ENCODE measurements around the gene TLR5. TPM values are rescaled to one million over a fixed set of nuclear protein-coding genes. Genes with fewer than 3 reads are reported as not detected.
"Not testable (repeated sequence)": the region's sequence is repeated elsewhere in the genome, so short reads cannot be mapped to it uniquely, and the experiment has no call there.

Gene TLR5
- total and polyA plus RNA-seq, 2 of the 4 experiments (the other 2 are of a cell fraction): 0.09 to 0.18 TPM

DNA sequence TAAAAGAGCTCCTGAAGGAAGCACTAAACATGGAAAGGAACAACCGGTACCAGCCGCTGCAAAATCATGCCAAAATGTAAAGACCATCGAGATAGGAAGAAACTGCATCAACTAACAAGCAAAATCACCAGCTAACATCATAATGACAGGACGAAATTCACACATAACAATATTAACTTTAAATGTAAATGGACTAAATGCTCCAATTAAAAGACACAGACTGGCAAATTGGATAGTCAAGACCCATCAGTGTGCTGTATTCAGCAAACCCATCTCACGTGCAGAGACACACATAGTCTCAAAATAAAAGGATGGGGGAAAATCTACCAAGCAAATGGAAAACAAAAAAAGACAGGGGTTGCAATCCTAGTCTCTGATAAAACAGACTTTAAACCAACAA, 26.4 kb upstream of the TLR5 start:
- H3K9me3 ChIP-seq (ENCODE audit: control insufficient read depth, insufficient read depth, low read length); H4K8ac ChIP-seq (ENCODE audit: low read depth in 2 of 2, low read length in 2 of 2); H3K14ac ChIP-seq (replicated peaks; ENCODE audit: low read depth, low read length); in situ Hi-C loops (cut with MboI; ENCODE audit: low sequenced_read_pairs); H3K4me1 ChIP-seq (ENCODE audit: control insufficient read depth, insufficient read depth, low read length); H3K18ac ChIP-seq (ENCODE audit: low read depth, low read length); H3K23ac ChIP-seq (ENCODE audit: low read depth, low read length); POLR2A ChIA-PET (ENCODE audit: unreplicated experiment); ATAC-seq (ENCODE audit: low read depth); H2AK9ac ChIP-seq (replicated peaks; ENCODE audit: low read depth, low read length, poor library complexity); H3K36me3 ChIP-seq (ENCODE audit: control insufficient read depth, insufficient read depth, low read length); H3K4me2 ChIP-seq (ENCODE audit: low read depth, low read length); H4K5ac ChIP-seq (ENCODE audit: low read depth, low read length); H2BK15ac ChIP-seq (ENCODE audit: low read depth, low read length); BruUV-seq (replicated peaks); CTCF ChIA-PET; H4K20me1 ChIP-seq (ENCODE audit: insufficient read depth, low read length); H2BK120ac ChIP-seq (ENCODE audit: low read depth, low read length); H3K56ac ChIP-seq (ENCODE audit: extremely low read depth, insufficient read depth, low read length); H2BK20ac ChIP-seq (ENCODE audit: low read depth, low read length); H3K27ac ChIP-seq (ENCODE audit: insufficient read depth, low read length); H4K91ac ChIP-seq (ENCODE audit: insufficient read depth, low read depth, low read length); H3K4me3 ChIP-seq (ENCODE audit: insufficient read depth, low read depth, low read length); DNase-seq; H3K27me3 ChIP-seq (ENCODE audit: control insufficient read depth, insufficient read depth, low read length); H2BK5ac ChIP-seq (ENCODE audit: low read depth, low read length, poor library complexity, severe bottlenecking); H2AK5ac ChIP-seq (ENCODE audit: low read depth, low read length); H3K9me1 ChIP-seq (ENCODE audit: insufficient read depth, low read length); dilution Hi-C loops (cut with HindIII; ENCODE audit: low sequenced_read_pairs, unreplicated experiment); intact Hi-C loops (cut with micrococcal nuclease); H2AFZ ChIP-seq (replicated peaks; ENCODE audit: low read length, poor library complexity); H3K4ac ChIP-seq (ENCODE audit: low read depth, low read length); H3K9ac ChIP-seq (ENCODE audit: low read depth, low read length); H3K79me1 ChIP-seq (ENCODE audit: low read depth in 1 of 2, low read length in 2 of 2): not testable (repeated sequence)
- WGBS, 2 experiments (ENCODE audit: extremely low coverage in 2 of 2, insufficient read length in 1 of 2): no CpG with 5 or more reads among the region's 5 CpGs
